GM18508 (cell line): ENCODE measurements around the gene CLASP1.
A peak's percentile ranks its signal among the peaks of the same experiment; 100 is the strongest.
"Not testable (repeated sequence)": the region's sequence is repeated elsewhere in the genome, so short reads cannot be mapped to it uniquely, and the experiment has no call there.

Source experiments
- ATAC-seq: cut with Tn5 transposase; IDR thresholded peaks from one replicate; pipeline ENCODE4 v1.9.1; 2021; ENCODE audit warnings: moderate number of reproducible peaks; ENCODE audit not compliant: insufficient read depth, unreplicated experiment

The CLASP1 gene

DNA sequence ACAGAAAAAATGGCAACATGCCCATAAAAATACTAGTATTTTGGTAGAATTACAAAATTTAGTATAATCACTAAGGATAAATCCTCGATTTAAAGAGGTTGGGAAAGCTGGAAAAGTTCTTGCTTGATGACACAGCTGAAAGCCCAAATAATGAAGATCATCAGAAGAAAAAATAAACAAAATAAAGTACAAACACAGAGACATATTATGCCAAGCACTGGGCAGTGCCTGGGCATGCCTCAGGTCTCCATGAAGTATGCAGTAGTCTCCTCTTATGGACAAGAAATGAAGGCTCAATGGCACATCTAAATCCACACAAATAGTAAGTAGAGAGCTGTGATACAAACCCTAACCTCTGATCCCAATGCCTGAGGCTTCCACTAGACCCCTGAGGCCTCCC lies 60.9 kb downstream of the CLASP1 start:
- no peak for ATAC-seq

DNA sequence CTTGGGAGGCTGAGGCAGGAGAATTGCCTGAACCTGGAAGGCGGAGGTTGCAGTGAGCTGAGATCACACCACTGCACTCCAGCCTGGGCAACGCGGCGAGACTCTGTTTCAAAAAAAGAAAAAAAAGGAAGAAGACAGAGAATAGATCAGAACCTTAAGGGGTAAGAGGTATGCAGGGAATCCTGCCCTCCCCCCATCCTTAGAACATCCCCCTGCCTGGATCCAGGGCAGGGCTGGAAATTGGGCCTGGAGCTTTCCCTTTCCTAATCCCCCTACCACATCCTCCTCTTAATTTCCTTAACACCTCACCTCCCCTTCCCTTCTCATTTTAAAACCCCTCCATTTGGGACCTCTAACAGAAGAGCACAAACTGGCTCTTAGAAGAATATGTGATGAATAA lies 62.1 kb downstream of the CLASP1 start:
- no peak for ATAC-seq

DNA sequence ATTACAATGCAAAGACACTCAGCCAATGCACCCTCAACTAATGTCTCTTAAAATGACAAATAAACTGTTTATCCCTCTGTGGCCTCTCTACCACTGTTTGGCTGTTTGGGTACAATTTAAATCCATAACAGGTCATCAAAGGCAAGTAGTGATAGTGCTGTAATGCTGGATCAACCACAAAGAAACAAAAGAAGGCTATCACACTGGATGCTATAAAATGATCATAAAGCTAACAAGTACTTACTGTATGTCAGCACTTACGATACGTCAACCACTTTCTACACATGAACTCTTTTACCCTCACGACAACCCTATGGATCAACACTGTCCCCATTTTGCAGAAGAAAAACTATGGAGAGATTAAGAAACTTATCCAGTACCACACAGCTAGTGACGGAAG lies 64.5 kb downstream of the CLASP1 start:
- no peak for ATAC-seq

DNA sequence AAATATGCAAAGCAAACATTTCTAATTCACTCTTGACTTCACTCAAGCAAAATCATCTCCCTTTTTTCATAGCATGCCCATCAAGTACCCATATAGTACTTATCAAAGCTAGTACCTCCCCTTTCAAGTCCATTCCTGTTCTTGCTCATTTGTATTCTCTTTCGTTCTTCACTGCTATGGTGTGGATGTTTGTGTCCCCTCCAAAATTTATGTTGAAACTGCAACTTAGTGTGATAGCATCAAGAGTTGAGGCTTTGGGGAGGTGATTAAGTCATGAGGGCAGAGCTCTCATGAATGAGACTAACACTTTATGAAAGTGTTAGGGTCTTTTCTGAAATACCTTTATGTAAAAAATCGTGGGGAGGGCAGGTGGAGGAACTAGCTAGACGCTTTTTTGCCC lies 65.7 kb downstream of the CLASP1 start:
- no peak for ATAC-seq

DNA sequence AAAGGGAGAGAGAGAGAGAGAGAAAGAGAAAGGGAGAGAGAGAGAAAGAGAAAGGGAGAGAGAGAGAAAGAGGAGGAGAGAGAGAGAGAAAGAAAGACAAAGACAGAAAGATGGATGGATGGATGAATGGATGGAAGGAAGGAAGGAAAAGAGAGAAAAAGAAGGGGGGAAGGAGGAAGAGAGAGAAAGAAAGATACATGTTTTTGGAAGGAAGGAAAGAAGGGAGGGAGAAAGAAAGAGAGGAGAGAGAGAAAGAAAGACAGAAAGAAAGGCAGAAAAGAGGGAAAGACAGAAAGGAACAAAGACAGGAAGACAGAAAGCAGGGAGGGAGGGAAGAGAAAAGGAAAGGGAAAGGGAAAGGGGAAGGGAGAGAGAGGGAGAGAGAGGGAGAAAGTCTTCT lies 67.0 kb downstream of the CLASP1 start:
- ATAC-seq, result no peak

DNA sequence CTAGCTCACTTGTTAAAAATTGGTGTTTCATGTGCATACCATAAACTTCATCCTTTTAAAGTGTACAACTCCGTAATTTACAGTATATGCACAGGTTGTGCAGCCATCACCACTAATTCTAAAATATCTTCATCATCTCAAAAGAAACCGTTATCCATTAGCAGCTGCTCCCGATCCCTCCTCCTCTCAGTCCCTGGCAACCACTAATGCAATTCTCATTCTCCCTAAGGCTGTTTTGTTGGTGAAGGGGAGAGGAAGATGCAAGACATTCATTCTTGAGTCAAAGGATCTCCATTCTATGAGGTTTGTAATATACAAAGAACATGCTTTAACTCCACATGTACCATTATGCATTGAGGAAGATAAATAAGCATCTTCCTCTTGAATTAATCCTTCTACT lies 70.0 kb downstream of the CLASP1 start:
- no peak for ATAC-seq

DNA sequence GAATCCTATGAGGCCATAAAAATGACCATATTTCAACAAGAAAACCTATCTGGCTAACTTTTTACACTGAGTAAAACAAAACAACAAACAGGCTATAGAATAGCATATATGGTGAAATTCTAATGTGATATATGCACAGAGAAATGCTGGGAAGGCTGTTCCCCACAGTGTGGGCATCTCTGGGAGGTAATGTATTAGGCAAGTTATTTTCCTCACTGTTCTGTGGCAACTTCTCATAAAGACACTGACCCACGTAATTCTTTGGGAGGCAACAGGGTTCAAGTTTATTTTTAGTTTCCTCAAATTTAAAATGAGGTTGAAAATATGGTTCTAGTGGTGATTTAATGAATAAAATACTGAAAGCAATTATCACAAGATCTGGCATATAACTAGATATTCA lies 71.9 kb downstream of the CLASP1 start:
- no peak for ATAC-seq

DNA sequence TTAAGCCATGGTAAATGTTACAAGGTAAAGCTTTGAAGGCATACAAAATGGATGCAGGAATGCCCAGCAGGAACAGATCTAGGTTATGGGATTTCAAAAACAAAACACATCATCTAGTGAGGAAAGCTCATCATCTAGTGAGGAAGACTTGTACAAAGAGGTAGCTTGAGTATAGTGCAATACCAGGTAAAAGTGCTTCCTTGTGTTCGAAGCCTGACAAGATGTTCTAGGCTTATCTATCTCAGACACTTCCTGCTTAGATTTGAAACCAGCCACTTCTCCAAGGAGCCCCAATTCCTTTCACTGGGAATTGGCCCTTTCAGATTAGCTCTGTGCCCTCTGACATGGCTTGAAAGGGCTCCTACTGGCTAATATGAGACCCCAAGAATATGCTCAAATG lies 73.0 kb downstream of the CLASP1 start:
- ATAC-seq, result no peak

DNA sequence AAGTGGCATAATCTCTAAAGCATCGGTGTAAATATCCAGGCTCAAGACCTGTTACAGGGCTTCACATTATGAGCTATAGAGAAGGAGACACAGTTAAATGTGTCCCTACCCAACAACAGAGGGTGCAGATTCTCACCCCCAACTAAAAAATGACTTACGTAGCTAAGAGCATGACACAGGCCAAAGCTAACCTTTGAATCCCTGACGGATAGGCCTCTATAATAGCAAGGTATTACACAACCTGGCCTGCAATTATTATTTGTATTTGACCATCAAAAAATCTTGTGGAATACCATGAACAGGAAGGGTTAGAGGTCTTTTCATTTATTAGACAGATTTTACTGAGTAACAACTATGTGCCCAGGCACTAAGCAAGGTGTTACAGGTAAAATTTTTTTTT lies 73.5 kb downstream of the CLASP1 start:
- ATAC-seq, result no peak

DNA sequence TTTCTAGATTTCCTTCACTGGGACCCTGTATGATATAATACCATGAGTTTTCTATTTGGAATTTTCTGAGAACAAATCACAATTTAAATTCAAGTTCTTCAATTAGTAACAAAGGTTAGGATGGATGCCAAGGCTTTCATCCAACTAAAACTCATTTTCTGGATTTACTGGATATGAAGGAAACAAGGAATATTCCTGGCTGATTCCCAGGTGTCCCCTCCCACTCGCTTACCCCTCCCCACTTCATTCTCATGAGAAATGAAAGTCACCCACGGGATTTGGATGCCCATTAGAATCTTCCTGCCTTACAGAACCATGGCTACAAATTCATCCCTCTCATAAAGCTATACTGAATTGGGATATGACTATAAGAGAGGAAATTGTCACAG lies 78.6 kb downstream of the CLASP1 start:
- no peak for ATAC-seq

DNA sequence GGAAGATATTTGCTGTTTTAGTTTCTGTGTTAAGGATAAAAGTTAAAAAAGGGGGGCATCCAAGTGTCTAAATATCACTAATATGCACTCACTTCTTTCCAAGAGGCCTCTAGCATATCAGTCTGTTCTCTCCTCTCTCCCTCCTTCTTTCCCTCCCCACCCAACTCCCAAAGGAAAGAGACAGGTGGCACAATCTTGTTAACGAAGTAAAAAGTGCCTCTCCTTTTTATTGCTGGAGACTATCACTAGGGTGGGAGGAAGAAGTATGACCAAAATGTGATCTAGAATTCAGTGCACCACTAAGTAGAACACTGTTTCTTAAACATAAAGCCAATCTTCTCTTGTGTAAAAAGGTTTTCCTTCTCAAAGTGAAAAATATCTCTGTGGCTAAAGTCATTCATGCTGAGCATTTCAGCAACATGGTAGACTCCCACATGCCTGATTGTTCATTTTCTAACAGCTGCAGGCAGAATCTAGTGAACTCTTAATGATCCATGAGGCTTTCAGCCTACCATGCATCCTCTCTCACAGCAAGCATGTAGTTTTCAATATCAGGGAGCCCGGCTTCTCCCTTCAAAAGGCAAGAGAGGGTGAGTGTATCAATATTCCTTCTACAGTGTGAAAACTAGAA lies 79.1 kb downstream of the CLASP1 start:
- ATAC-seq, result no peak

DNA sequence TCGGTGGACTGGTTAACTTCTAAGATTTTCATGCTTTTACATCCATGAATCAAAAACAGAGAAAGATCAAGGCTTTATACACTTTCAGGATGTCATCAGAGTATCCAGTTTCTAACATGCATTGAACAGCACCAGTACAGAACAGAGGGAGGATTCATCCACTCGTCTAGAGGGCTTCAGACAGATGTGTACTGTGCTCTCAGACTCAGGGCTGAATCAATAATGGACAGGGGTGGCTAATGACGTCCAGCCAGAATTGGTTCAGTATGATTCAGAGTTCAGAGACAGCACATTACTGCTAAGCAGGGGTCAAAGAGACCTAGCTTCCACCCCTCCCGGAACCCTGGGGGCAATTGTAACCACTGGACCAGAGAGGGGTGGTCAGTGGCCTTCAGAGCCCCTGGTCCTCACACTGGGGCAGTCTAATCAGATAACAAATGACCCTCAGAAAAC lies 81.3 kb downstream of the CLASP1 start:
- no peak for ATAC-seq

DNA sequence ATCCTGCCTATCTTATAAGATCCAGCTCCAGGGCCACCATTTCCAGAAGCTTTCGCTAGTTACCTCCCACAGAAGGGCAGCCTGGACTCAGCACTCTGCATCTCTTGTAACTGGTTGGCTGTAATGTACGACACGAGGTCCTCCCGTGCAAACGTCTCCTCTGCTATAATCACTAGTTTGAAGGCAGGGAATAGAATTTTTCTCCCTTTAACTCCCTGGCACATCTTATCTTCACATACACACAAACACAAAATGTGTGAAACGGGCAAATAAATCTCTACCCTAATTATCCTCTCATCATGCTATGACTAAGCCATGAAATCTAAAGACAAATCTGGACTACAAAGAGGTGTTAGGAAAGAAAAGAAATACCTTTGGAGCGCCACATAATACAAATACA lies 81.8 kb downstream of the CLASP1 start:
- ATAC-seq, result no peak

DNA sequence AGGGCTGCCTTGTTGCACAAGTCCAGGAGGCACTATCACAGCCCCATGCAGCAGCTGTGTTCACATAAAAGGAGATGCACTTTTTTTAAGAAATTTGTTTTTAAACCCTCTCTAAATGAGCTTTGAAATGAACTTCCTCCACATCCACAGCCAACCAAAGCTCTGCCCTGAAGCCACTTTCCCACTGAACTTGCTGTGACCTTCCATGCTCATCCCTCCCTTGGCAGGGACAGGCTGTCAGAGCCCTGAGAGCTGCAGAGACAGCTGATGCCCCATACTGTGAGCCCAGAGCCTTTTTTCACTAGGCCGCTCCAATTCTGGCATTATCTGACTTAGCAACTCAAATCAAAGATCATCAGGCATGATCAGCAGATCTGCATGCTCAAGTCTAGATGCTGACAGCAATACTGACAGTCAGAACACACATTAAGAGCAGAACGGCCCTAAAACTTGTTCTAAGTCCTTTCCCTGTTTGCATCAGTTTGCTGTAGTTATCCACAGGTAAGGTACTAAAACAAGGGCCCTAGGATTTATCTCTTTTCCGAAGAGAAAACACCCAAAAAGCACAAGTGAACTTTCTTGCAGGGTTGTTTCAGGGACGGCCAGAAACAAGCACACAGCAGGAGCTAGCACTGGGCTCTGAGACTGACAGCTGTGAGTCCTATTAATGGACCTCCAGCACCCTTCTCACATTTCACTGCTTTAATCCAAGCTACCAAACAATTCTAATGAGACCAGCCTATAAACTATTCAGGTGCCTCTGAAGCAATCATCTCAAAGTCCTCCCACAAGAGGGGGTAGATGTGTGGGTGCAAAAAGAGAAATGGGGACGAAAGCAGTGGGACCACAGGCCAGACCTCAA lies 83.6 kb downstream of the CLASP1 start:
- no peak for ATAC-seq

DNA sequence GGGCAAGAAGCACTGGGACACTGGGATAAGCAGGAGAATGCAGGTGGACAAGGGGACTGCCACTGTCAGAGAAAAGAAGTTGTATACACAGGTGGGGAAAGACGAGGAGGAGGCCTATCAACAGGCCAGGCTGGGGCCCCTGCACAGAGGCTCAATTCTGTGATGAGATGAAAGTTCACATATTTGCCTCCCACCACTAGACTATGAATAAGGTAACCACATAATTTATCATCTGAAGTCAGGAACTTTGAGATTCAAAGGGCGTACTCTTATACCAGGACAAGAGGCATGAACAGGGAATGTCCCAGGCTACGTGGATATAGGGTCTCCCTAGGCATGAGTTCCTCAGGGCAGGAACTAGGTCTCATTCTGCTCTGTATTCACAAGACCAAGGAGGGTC lies 84.4 kb downstream of the CLASP1 start:
- ATAC-seq, result no peak

DNA sequence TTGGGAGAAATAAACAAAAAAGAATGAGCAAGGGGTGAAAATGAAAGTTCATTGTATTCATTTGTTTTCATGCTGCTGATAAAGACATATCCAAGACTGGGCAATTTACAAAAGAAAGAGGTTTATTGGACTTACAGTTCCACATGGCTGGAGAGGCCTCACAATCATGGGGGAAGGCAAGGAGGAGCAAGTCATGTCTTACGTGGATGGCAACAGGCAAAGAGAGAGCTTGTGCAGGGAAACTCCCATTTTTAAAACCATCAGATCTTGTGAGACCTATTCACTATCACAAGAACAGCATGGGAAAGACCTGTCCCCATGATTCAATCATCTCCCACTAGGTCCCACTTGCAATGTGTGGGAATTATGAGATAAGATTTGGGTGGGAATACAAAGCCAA lies 85.5 kb downstream of the CLASP1 start:
- not testable (repeated sequence) for ATAC-seq

DNA sequence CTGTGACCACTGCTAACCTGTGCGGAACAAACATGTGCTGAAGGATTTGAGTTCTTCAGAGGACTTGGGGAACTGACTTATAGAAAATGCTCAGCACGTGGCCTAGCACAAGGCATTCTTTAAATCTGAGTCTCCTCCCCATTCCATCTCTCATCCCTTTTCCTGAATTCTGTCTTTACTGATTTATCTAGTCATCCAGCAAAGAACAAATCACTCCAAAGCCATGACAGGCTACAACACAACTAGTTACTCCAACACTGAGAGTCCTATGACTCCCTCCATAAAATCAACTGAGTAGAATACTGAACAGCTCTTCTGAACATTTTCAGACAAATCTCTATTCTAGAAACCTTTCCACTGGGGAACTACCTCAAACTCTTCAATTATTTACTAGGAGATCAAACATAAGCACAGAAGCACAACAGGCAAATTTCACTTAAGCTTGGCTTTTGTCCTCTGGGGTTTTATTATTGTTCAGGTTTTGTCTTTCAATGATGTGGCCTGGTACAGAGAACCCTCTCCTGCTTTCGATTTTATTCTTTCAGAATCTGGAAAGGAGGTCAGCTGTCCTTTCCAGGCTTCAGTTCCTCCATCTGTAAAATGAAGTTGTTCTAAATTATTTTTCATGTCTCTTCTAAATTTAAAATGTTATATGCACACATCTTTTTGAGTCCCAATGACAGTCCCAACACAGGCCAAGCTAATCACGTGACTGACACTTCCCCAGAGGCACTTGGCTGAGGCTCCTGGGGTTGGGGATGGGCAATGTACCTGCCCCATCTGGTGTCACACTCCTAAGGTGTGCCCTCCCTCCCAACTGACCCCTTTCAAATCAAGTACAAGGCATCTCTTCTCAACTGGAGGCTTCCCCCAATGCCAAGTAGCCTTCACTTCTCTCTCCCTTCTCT lies 86.7 kb downstream of the CLASP1 start:
- ATAC-seq, result no peak

DNA sequence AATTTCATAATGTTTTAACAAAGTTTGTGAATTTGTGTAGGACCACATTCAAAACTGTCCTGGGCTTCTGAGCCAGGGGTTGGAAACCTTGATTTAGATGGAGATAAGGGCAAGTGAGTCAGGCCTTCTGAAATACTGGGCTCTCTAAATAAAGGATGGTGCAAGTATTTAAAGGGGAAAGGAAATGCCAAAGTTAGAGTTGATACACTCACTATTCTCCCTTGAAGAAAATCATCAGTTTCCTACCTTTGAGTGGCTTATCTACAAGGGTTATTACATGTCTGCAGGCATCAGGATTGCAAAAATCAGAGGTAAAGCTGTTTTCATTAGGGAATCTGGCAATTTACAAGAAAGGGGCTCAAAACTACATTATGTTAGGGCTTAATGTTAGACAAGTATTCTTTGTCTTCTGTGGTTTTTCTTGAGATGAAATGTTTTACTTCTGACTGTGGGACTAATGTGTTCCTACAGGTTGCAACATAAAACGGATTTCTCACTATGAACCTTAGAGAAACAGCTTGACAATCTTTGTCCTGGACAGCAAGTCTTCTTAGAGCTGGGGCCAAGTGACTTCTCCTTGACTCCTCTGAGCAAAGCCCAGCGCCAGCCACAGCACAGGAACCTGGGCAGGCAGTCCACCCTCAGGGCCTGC lies 87.5 kb downstream of the CLASP1 start:
- no peak for ATAC-seq

DNA sequence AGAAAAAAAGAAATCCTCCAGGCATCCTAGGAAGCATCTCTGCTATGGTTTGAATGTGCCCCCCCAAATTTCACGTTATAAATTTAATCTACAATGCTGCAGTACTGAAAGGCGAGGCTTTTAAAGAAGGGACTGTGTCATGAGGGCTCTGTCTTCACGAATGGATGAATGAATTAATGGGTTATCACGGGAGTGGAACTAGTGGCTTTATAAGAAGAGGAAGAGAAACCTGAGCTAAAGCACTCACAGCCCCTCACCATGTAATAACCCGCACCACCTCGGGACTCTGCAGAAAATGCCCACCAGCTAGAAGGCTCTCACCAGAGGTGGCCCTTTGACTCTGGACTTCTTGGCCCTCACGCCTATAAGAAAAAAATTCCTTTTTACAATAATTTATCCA lies 90.9 kb downstream of the CLASP1 start:
- ATAC-seq, result peak; percentile 45

DNA sequence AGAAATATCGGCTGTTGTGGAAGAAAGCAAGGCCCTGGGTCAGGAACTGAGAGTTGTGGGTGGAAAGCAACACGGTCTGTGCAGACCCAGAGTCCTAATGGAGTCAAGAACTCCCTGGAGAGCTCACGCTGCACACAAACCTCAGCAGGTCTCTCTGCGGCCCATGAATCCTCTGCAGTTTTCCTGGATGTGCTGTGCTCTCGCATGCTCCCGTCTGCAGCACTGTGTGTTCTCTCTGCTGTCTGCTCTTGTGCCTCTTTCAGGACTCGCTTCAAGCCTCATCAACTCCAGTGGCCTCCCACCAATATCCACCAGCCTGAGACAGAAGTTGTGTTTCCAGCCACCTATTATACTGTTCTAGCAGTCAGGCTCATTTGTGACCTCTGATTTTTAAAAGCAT lies 94.3 kb downstream of the CLASP1 start:
- no peak for ATAC-seq
